HepG2 (cell line): ENCODE results near the gene MRLN. TPM values are rescaled to one million over a fixed set of nuclear protein-coding genes. Genes with fewer than 3 reads are reported as not detected.

ENCODE experiments used
- ATAC-seq: fragments of 200-7000 bp; cut with Tn5 transposase; 3 replicates; pipeline ENCODE4 v1.9.1; 2020; ENCODE audit warnings: mild to moderate bottlenecking, moderate library complexity
- BruUV-seq: library from RNA; stranded (reverse); fragments of 400-500 nt; replicated peaks from 2 replicates; lab custom pipeline; 2021; lab: Mats Ljungman, UMichigan
- CTCF ChIA-PET: fragments of 300-600 bp; formaldehyde crosslinking; extraction: SDS; loops from one replicate; lab custom pipeline; 2021; ENCODE audit warnings: low total read pairs, inconsistent platforms, low intra/inter-chr PET ratio; lab: Yijun Ruan, JAX
- POLR2A ChIA-PET: fragments of 350-600 bp; sonication (Branson Sonifier 250); formaldehyde crosslinking; loops from one replicate; lab custom pipeline; 2020; ENCODE audit warnings: antibody characterized with exemption, inconsistent platforms; lab: Yijun Ruan, JAX
- DNase-seq: peaks from one replicate; pipeline ENCODE4 v3.0.0-alpha.2; 2015; ENCODE audit warnings: low spot score
- FAIRE-seq: peaks from 3 replicates; lab custom pipeline; 2011; peaks lifted over from hg19 to GRCh38; lab: Jason Lieb, UNC
- H2AFZ ChIP-seq: one replicate; pipeline ENCODE4 v1.6.1; 2011; ENCODE audit warnings: low read length, inconsistent platforms
- H3K27ac ChIP-seq: fragments of 300-600 bp; 3 replicates; pipeline ENCODE4 v1.8.0; 2011; ENCODE audit warnings: mixed run types, mild to moderate bottlenecking, mixed read lengths, low read length, inconsistent platforms; ENCODE audit not compliant: insufficient read depth; ENCODE audit errors: extremely low read length
- H3K27me3 ChIP-seq, 2 experiments: fragments of 200-600 bp in 1 of 2; 2 replicates in 1 of 2; 3 replicates in 1 of 2; pipeline versions ENCODE4 v1.6.0 to v1.8.0; 2011; ENCODE audit warnings: low read length in 2 of 2, mild to moderate bottlenecking in 2 of 2, moderate library complexity in 2 of 2, inconsistent platforms in 1 of 2; ENCODE audit not compliant: insufficient read depth in 2 of 2, control insufficient read depth in 1 of 2
- H3K36me3 ChIP-seq, 2 experiments: fragments of 200-600 bp in 1 of 2; replicated peaks in 1 of 2; 2 replicates in 1 of 2; 3 replicates in 1 of 2; pipeline versions ENCODE4 v1.5.1 to v1.8.0; 2011; ENCODE audit warnings: low read length in 2 of 2, inconsistent platforms in 1 of 2; ENCODE audit not compliant: insufficient read depth in 2 of 2, control insufficient read depth in 1 of 2
- H3K4me1 ChIP-seq: 2 replicates; pipeline ENCODE4 v1.5.1; 2012; ENCODE audit warnings: low read length, inconsistent platforms; ENCODE audit not compliant: insufficient read depth
- H3K4me2 ChIP-seq: 2 replicates; pipeline ENCODE4 v1.6.0; 2011; ENCODE audit warnings: low read depth, low read length, inconsistent platforms
- H3K4me3 ChIP-seq, 3 experiments: fragments of 200-600 bp in 1 of 3; sonication (generic), shearing (Covaris generic) in 1 of 3; replicated peaks in 1 of 3; 2 replicates each; pipeline ENCODE4 v1.5.1; 2011 to 2016; ENCODE audit warnings: low read length in 3 of 3, inconsistent platforms in 2 of 3, low read depth in 2 of 3, mild to moderate bottlenecking in 2 of 3, control low read depth in 1 of 3, mixed read lengths in 1 of 3; ENCODE audit not compliant: insufficient read depth in 1 of 3
- H3K79me2 ChIP-seq: one replicate; pipeline ENCODE4 v1.6.1; 2011; ENCODE audit warnings: low read length, inconsistent platforms; ENCODE audit not compliant: insufficient read depth
- H3K9ac ChIP-seq: 2 replicates; pipeline ENCODE4 v1.6.0; 2011; ENCODE audit warnings: mild to moderate bottlenecking, low read depth, low read length, inconsistent platforms; ENCODE audit not compliant: insufficient read depth
- H3K9me3 ChIP-seq: 2 replicates; pipeline ENCODE4 v1.5.1; 2012; ENCODE audit warnings: mild to moderate bottlenecking, low read length
- H4K20me1 ChIP-seq: 2 replicates; pipeline ENCODE4 v1.6.0; 2011; ENCODE audit warnings: inconsistent platforms, mild to moderate bottlenecking, low read length, moderate library complexity; ENCODE audit not compliant: insufficient read depth
- ATM ChIP-seq: fragments of 450-650 bp; IDR thresholded peaks from 2 replicates; pipeline ENCODE4 v1.7.1; 2017; ENCODE audit warnings: mild to moderate bottlenecking, borderline replicate concordance
- ESRRA ChIP-seq: sonication (generic); formaldehyde crosslinking; IDR thresholded peaks from 2 replicates; pipeline ENCODE4 v1.5.1; 2020; ENCODE audit warnings: mild to moderate bottlenecking, low read depth, missing genetic modification reagents
- GZF1 ChIP-seq: sonication (generic); formaldehyde crosslinking; IDR thresholded peaks from 2 replicates; pipeline ENCODE4 v1.5.1; 2020; ENCODE audit warnings: mild to moderate bottlenecking, missing genetic modification reagents
- HDAC1 ChIP-seq: sonication (generic); formaldehyde crosslinking; IDR thresholded peaks from 2 replicates; pipeline ENCODE4 v1.5.1; 2020; ENCODE audit warnings: mild to moderate bottlenecking, missing genetic modification reagents
- HES4 ChIP-seq: sonication (generic); formaldehyde crosslinking; IDR thresholded peaks from 2 replicates; pipeline ENCODE4 v1.9.0; 2021; ENCODE audit warnings: mild to moderate bottlenecking, missing genetic modification reagents, borderline replicate concordance
- IKZF1 ChIP-seq: fragments of 450-650 bp; IDR thresholded peaks from 2 replicates; pipeline ENCODE4 v1.7.1; 2016
- KDM1A ChIP-seq: IDR thresholded peaks from 2 replicates; pipeline ENCODE4 v1.6.1; 2016; ENCODE audit warnings: missing compliant biosample characterization
- LCORL ChIP-seq, 2 experiments: fragments of 450-650 bp in 1 of 2; sonication (generic) in 1 of 2; formaldehyde crosslinking in 1 of 2; IDR thresholded peaks; 2 replicates each; pipeline versions ENCODE4 v1.5.0 to v1.6.1; 2017 to 2020; ENCODE audit warnings: antibody characterized with exemption in 1 of 2, missing genetic modification reagents in 1 of 2
- MEIS1 ChIP-seq: sonication (generic); formaldehyde crosslinking; IDR thresholded peaks from 2 replicates; pipeline ENCODE4 v1.9.0; 2021; ENCODE audit warnings: mild to moderate bottlenecking, missing genetic modification reagents, moderate library complexity, borderline replicate concordance
- SAP130 ChIP-seq: IDR thresholded peaks from 2 replicates; pipeline ENCODE4 v1.6.1; 2016; ENCODE audit warnings: low read depth
- ZNF24 ChIP-seq: fragments of 450-650 bp; IDR thresholded peaks from 2 replicates; pipeline ENCODE4 v1.6.1; 2017; ENCODE audit warnings: antibody characterized with exemption, mild to moderate bottlenecking
- ZNF605 ChIP-seq: sonication (generic); formaldehyde crosslinking; IDR thresholded peaks from 2 replicates; pipeline ENCODE4 v1.8.0; 2022; ENCODE audit warnings: mild to moderate bottlenecking, missing genetic modification reagents
- WGBS: methylation state at CpG from one replicate; pipeline ENCODE4 v1.1.6; 2017; ENCODE audit warnings: low lambda C conversion rate; 5-methylcytosine and 5-hydroxymethylcytosine counted together
- in situ Hi-C: cut with HindIII; loops from 2 replicates; pipeline ENCODE4 v1.10.0; 2017; ENCODE audit warnings: low pct_unique_long_range_greater_than_20kb; ENCODE audit not compliant: extremely low pct_ligation_motif_present
- intact Hi-C: fragments of 100-400 bp; cut with micrococcal nuclease; formaldehyde crosslinking; loops from one replicate; pipeline ENCODE4 v1.10.0; 2022; ENCODE audit not compliant: unreplicated experiment
- polyA plus RNA-seq, 8 experiments: library from polyadenylated mRNA; depleted of rRNA in 3 of 8; stranded (reverse) in 7 of 8; unstranded in 1 of 8; fragments of >200 nt; fragmentation: Illumina TruSeq in 4 of 8; extraction: Trizol in 4 of 8; gene quantifications; 2 replicates each; pipeline versions ENCODE4 v1.2.1 to v1.2.3, GENCODE V29; 2011 to 2016; ENCODE audit warnings: low read depth in 4 of 8, missing spikeins in 1 of 8, mixed read lengths in 1 of 8; ENCODE audit not compliant: insufficient read depth in 1 of 8
- total RNA-seq, 5 experiments: library from RNA; depleted of rRNA; stranded (reverse); fragments of >200 nt; fragmentation: Illumina TruSeq; extraction: Trizol; gene quantifications; 2 replicates each; pipeline ENCODE4 v1.2.3, GENCODE V29; 2016; ENCODE audit warnings: low read depth in 1 of 5
- TF ChIP-seq, protein P1 (sequence below): sonication (generic); formaldehyde crosslinking; conservative IDR thresholded peaks from 2 replicates; pipeline ENCODE4 v1.4.0; 2020; ENCODE audit warnings: missing genetic modification reagents
- TF ChIP-seq, protein P2 (sequence below): sonication (generic); formaldehyde crosslinking; IDR thresholded peaks from 2 replicates; pipeline ENCODE4 v1.5.0; 2020; ENCODE audit warnings: missing genetic modification reagents, mild to moderate bottlenecking, borderline replicate concordance

The MRLN gene
- total and polyA plus RNA-seq, 2 of the 13 experiments (the other 11 are each of a cell fraction or from before 2014, with no cell fraction given), result not detected

DNA sequence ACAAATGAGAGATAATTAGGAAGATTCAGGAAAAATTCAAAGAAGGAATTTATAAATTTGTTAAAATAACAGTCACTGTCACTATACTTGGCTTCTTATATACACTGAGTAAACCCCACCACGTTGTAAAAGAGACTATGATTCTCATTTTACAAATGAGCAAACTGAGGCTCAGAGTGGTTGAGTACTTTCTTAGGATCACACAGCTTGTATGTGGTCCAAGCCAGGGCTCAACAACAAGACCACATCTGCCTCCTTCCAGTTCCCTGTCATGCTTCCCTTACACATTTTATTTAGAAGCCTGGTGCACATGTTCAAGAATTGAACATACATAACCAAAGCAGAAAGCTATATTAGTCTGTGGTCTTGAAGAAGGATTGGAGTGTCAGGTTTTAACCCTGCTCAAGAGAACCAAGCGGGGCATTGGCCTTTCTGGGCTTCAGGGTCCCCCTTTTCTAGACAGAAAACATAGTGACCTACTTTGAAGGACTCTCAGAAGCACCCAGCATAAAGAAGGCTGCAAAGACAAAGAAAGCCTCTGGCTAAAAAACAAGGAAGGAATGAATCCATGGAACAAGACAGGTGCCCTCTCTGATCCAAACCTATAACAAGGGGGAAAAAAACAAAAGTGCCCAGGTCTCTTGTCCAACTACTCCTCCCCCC is 846 bp downstream of the MRLN start:
- H4K20me1 ChIP-seq, result no peaks in the 10 kb centered on the region
- H3K4me2 ChIP-seq, result no peak overlapping the region
- BruUV-seq, result no TSS peak
- H2AFZ ChIP-seq, result no peak overlapping the region
- intact Hi-C loops, result no loop called here
- WGBS, result 0% methylated on average over 2 of the region's 2 CpGs
- FAIRE-seq, result no peak
- H3K79me2 ChIP-seq, result no peaks in the 10 kb centered on the region
- in situ Hi-C loops, result no loop called here
- DNase-seq, result no peak
- no peak overlapping the region for H3K4me3 ChIP-seq
- no peak for ATAC-seq
- H3K36me3 ChIP-seq, result no peaks in the 10 kb centered on the region
- POLR2A ChIA-PET, result no interaction called here
- H3K9ac ChIP-seq, result no peak overlapping the region
- H3K27ac ChIP-seq, result no peak overlapping the region
- CTCF ChIA-PET, result no interaction called here
- TF ChIP-seq HDAC1, result no peak
- no peaks in the 10 kb centered on the region for H3K9me3 ChIP-seq
- no peaks in the 10 kb centered on the region for H3K27me3 ChIP-seq
- H3K4me1 ChIP-seq, result no peaks in the 10 kb centered on the region

DNA sequence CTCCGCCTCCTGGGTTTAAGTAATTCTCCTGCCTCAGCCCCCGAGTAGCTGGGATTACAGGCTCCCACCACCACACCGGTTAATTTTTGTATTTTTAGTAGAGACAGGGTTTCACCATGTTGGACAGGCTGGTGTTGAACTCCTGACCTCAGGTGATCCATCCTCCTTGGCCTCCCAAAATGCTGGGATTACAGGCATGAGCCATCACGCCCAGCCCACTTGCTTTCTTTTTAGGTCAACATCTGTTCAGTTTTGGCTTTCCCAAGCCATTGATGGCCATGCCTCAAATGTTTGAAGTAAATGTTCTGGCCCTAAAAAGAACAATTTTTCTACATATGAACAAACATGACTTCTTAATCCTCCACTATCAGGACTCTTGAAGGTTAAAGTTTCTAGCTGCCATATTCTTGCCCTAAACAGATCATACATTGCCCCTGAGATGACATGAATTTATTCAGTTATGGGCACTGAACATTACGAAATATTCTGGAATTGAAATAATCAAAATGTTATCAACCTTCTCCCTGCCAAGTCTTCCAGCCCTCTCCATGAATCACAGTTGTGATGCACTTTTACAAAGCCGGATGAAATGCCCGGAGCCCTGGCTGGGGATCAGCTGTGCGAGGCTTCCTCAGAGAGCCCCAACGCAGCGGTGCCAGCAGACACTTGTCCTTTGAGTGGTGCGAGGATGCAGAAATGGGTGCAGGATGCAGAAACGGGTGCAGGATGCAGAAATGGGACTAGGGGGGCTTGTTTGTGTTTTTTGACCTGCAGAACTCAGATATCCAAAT is 2.9 kb downstream of the MRLN start:
- no peak for FAIRE-seq
- no peaks in the 10 kb centered on the region for H4K20me1 ChIP-seq
- no peak overlapping the region for H3K4me2 ChIP-seq
- in situ Hi-C loops, result no loop called here
- no peaks in the 10 kb centered on the region for H3K4me1 ChIP-seq
- H3K27ac ChIP-seq, result no peak overlapping the region
- WGBS, result 53% methylated on average over 12 of the region's 12 CpGs
- H3K4me3 ChIP-seq, result no peak overlapping the region
- no peaks in the 10 kb centered on the region for H3K36me3 ChIP-seq
- H3K9ac ChIP-seq, result no peak overlapping the region
- POLR2A ChIA-PET, result no interaction called here
- no peaks in the 10 kb centered on the region for H3K9me3 ChIP-seq
- no peaks in the 10 kb centered on the region for H3K27me3 ChIP-seq
- ATAC-seq, result no peak
- DNase-seq, result no peak
- H3K79me2 ChIP-seq, result no peaks in the 10 kb centered on the region
- intact Hi-C loops, result no loop called here
- CTCF ChIA-PET, result no interaction called here
- no TSS peak for BruUV-seq
- no peak overlapping the region for H2AFZ ChIP-seq
- TF ChIP-seq HES4 (CRISPR knock-in tag) (no peak), LCORL (IDR thresholded peaks at IDR 0.05) (no peak), LCORL (CRISPR knock-in tag; IDR thresholded peaks at IDR 0.05) (no peak), MEIS1 (no peak), SAP130 (CRISPR knock-in tag) (no peak), ZNF24 (no peak), ZNF605 (no peak), KDM1A (CRISPR knock-in tag) (no peak), ATM (no peak), GZF1 (CRISPR knock-in tag) (no peak), IKZF1 (no peak), ESRRA (no peak)
- TF ChIP-seq, protein P1, sequence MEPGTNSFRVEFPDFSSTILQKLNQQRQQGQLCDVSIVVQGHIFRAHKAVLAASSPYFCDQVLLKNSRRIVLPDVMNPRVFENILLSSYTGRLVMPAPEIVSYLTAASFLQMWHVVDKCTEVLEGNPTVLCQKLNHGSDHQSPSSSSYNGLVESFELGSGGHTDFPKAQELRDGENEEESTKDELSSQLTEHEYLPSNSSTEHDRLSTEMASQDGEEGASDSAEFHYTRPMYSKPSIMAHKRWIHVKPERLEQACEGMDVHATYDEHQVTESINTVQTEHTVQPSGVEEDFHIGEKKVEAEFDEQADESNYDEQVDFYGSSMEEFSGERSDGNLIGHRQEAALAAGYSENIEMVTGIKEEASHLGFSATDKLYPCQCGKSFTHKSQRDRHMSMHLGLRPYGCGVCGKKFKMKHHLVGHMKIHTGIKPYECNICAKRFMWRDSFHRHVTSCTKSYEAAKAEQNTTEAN (CRISPR knock-in tag), result no peak
- TF ChIP-seq, protein P2, sequence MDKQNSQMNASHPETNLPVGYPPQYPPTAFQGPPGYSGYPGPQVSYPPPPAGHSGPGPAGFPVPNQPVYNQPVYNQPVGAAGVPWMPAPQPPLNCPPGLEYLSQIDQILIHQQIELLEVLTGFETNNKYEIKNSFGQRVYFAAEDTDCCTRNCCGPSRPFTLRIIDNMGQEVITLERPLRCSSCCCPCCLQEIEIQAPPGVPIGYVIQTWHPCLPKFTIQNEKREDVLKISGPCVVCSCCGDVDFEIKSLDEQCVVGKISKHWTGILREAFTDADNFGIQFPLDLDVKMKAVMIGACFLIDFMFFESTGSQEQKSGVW, result no peak
